Liver (tissue), 3 donors: Measurements from ENCODE around the gene KCNA2.

Experiments used
- CTCF ChIP-seq: fragments of 150-350 bp; IDR thresholded peaks from 2 replicates; pipeline ENCODE4 v1.5.1; 2017; ENCODE audit warnings: improper control_type of control experiment, low read depth, low read length; ENCODE audit not compliant: missing input control
- FOXA1 ChIP-seq: IDR thresholded peaks from 2 replicates; pipeline ENCODE4 v1.6.1; 2016; ENCODE audit warnings: antibody characterized with exemption
- GABPA ChIP-seq, 2 donors: IDR thresholded peaks in 1 of 2; conservative IDR thresholded peaks in 1 of 2; 2 replicates each; pipeline ENCODE4 v1.6.1; 2016; ENCODE audit warnings: antibody characterized with exemption in 2 of 2, mild to moderate bottlenecking in 1 of 2, moderate library complexity in 1 of 2
- JUND ChIP-seq, 2 donors: IDR thresholded peaks; 2 replicates each; pipeline ENCODE4 v1.6.1; 2016; ENCODE audit warnings: antibody characterized with exemption in 2 of 2
- MAX ChIP-seq: IDR thresholded peaks from 2 replicates; pipeline ENCODE4 v1.6.1; 2016; ENCODE audit warnings: antibody characterized with exemption
- RAD21 ChIP-seq, 2 donors: IDR thresholded peaks; 2 replicates each; pipeline ENCODE4 v1.6.1; 2016; ENCODE audit warnings: antibody characterized with exemption in 2 of 2, mild to moderate bottlenecking in 2 of 2
- RXRA ChIP-seq, 2 donors: IDR thresholded peaks; 2 replicates each; pipeline ENCODE4 v1.6.1; 2017 to 2018; ENCODE audit warnings: antibody characterized with exemption in 2 of 2, mild to moderate bottlenecking in 1 of 2
- SP1 ChIP-seq: IDR thresholded peaks from 2 replicates; pipeline ENCODE4 v1.6.1; 2018; ENCODE audit warnings: antibody characterized with exemption, mild to moderate bottlenecking
- TAF1 ChIP-seq: conservative IDR thresholded peaks from 2 replicates; pipeline ENCODE4 v1.6.1; 2016; ENCODE audit warnings: antibody characterized with exemption, mild to moderate bottlenecking
- ZBTB33 ChIP-seq: IDR thresholded peaks from 2 replicates; pipeline ENCODE4 v1.6.1; 2016; ENCODE audit warnings: antibody characterized with exemption
- TF ChIP-seq, protein P1 (sequence below): IDR thresholded peaks from 2 replicates; pipeline ENCODE4 v1.6.1; 2016; ENCODE audit warnings: antibody characterized with exemption
- donor health status: healthy.
- donor health status: healthy.

GRCh38 chr1:110544753-110545152 is 61.4 kb downstream of the KCNA2 start:
- TF ChIP-seq CTCF = no peak
- no peak for TF ChIP-seq JUND (IDR thresholded peaks at IDR 0.05)
- no peak for TF ChIP-seq ZBTB33
- no peak for TF ChIP-seq SP1
- no peak for TF ChIP-seq RXRA (IDR thresholded peaks at IDR 0.05)
- TF ChIP-seq FOXA1 = no peak
- TF ChIP-seq TAF1 = no peak
- TF ChIP-seq RAD21 (IDR thresholded peaks at IDR 0.05) = no peak
- TF ChIP-seq MAX = no peak
- TF ChIP-seq GABPA (IDR thresholded peaks at IDR 0.05 in 1 of 2, conservative IDR thresholded peaks at IDR 0.05 in 1 of 2) = no peak
- TF ChIP-seq, protein P1, sequence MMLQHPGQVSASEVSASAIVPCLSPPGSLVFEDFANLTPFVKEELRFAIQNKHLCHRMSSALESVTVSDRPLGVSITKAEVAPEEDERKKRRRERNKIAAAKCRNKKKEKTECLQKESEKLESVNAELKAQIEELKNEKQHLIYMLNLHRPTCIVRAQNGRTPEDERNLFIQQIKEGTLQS = no peak
